ENCODE results near the gene HAPLN3. TPM values are rescaled to one million over a fixed set of nuclear protein-coding genes. Genes with fewer than 3 reads are reported as not detected.

The HAPLN3 gene
- total RNA-seq, 2 experiments from 2014 or later: 66.9 to 67.5 TPM

GRCh38 chr15:88900982-88901418 lies 5.7 kb upstream of the HAPLN3 start:
- POLR2A ChIA-PET: no interaction called here
- Mint-ChIP-seq H3K9me3 (no peaks in the 10 kb centered on the region), H3K4me3 (no peak overlapping the region), H3K27ac (peak overlapping the region; percentile 23), H3K27me3 (no peaks in the 10 kb centered on the region), H3K4me1 (peaks cover 44% of the 10 kb centered on the region), H3K36me3 (ENCODE audit: low read depth) (no peaks in the 10 kb centered on the region)
- DNase-seq: no peak
- CTCF ChIA-PET: no interaction called here

DNA sequence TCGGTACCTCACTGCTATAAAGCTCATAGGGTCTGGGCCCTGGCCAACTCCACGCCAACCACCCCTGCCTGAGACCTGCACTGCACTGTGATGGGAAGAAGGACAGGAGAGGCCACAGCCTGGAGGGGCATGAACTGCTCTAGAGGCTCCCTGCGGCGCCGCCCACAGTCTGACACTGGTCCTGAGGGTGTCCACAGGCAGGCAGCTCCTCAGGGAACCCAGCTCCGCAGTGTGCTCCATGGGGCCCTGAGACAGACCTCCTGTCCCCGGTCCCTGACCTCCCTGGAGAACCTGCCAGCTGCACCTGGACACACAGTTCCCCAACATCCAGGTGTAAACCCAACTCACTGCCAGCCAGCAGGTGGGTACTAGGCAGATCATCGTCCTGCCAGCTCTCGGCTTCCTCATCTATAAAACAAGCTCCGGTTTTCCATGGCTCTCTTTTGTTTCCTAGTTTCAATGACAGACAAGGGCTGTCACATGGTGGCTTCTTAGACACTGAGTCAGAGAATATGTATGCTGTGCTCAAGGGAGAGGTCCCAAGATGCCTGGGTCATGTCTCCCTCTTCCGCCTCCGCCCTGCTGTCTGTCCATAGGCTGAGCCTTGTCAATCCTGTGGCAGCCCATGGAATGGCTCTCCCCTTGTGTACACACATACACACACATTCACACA lies 5.1 kb upstream of the HAPLN3 start:
- H3K9me3 Mint-ChIP-seq: no peaks in the 10 kb centered on the region
- H3K36me3 Mint-ChIP-seq (ENCODE audit: low read depth): no peaks in the 10 kb centered on the region
- CTCF ChIA-PET: no interaction called here
- no peak overlapping the region for H3K4me3 Mint-ChIP-seq
- POLR2A ChIA-PET: no interaction called here
- H3K27ac Mint-ChIP-seq: peak overlapping the region; percentile 23
- H3K4me1 Mint-ChIP-seq: peaks cover 46% of the 10 kb centered on the region
- no peak for DNase-seq
- no peaks in the 10 kb centered on the region for H3K27me3 Mint-ChIP-seq

DNA sequence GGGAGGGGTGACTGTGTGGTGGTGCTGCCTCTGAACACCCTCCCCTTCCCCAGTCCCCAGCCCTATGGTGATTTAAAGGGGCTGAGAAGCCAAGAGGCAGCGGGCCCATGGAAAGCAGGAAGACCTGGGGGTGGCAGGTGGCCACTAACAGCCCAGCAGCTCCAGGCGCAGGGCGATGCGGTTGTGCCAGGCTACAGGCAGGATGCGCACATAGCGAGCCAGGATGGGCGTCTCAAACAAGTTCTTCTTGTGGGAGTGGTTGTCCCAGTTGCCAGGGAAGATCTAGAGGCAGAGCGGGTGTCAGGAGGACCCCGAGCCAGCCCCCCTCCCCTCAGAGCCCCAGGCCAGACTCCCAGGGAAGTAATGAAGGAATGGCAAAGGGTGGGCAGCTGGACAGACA lies 3.9 kb upstream of the HAPLN3 start:
- no peak for DNase-seq
- Mint-ChIP-seq H3K4me3 (no peak overlapping the region), H3K27me3 (no peaks in the 10 kb centered on the region), H3K36me3 (ENCODE audit: low read depth) (no peaks in the 10 kb centered on the region), H3K9me3 (no peaks in the 10 kb centered on the region), H3K27ac (no peak overlapping the region), H3K4me1 (peaks cover 38% of the 10 kb centered on the region)
- ChIA-PET CTCF (interaction anchor here (0.7 kb wide), 1 partner anchor 165 kb away, joined by 3 read pairs; no protein-coding TSS in a partner anchor), POLR2A (no interaction called here)

GRCh38 chr15:88898736-88899135 lies 3.4 kb upstream of the HAPLN3 start:
- no peaks in the 10 kb centered on the region for H3K9me3 Mint-ChIP-seq
- no peak overlapping the region for H3K27ac Mint-ChIP-seq
- peaks cover 38% of the 10 kb centered on the region for H3K4me1 Mint-ChIP-seq
- no peaks in the 10 kb centered on the region for H3K36me3 Mint-ChIP-seq (ENCODE audit: low read depth)
- POLR2A ChIA-PET: no interaction called here
- no peaks in the 10 kb centered on the region for H3K27me3 Mint-ChIP-seq
- no peak for DNase-seq
- CTCF ChIA-PET: interaction anchor here (0.7 to 1.6 kb wide), 2 partner anchors 20 to 275 kb away, joined by 3 to 4 read pairs; no protein-coding TSS in a partner anchor
- no peak overlapping the region for H3K4me3 Mint-ChIP-seq

DNA sequence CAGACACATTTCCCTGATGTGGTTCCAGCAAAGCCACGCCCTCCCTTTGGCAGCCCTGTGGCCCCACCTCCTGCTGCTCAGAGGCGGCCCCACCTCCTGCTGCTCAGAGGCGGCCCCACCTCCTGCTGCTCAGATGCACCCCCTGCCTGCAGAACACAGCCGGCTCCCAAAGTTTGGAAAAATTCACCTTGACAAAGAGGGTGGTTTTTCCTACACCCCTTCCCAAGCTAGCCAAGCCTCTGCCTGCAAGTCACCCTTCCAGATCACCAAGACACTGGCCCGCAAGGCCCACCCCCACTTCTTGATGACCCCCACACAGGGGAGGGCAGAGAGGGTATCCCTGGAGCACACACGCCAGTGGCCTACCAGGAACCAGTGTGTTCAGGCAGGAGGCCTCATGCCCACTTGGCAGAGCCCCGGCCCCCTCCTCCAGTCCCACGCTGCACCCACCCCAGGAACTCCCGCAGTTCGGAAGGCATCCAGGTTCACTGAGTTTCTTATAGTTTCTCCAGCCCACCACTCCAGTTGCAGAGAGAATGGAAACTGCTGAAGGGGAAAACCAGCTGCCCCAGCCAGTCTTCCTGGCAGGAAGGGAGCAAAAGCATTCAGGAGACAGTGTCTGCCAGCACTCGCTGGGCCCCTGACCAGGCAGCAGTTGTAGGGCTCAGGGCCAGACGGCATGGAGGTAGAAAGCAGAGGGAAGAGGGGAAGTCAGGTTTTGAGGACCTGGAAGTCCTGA lies 2.3 kb upstream of the HAPLN3 start:
- no peak overlapping the region for H3K4me3 Mint-ChIP-seq
- H3K27ac Mint-ChIP-seq: no peak overlapping the region
- no peaks in the 10 kb centered on the region for H3K27me3 Mint-ChIP-seq
- H3K9me3 Mint-ChIP-seq: no peaks in the 10 kb centered on the region
- DNase-seq: peak; percentile 66
- no peaks in the 10 kb centered on the region for H3K36me3 Mint-ChIP-seq (ENCODE audit: low read depth)
- ChIA-PET CTCF (interaction anchor here (0.7 to 1.6 kb wide), 5 partner anchors 22 to 318 kb away, joined by 3 to 4 read pairs (median 3); no protein-coding TSS in a partner anchor), POLR2A (no interaction called here)
- peaks cover 36% of the 10 kb centered on the region for H3K4me1 Mint-ChIP-seq

- no peak overlapping the region for H3K27ac Mint-ChIP-seq
- CTCF ChIA-PET: interaction anchor here (0.9 to 7.4 kb wide), 4 partner anchors 7 to 161 kb away, joined by 3 to 73 read pairs (median 4); no protein-coding TSS in a partner anchor
- no peaks in the 10 kb centered on the region for H3K9me3 Mint-ChIP-seq
- H3K27me3 Mint-ChIP-seq: no peaks in the 10 kb centered on the region
- H3K4me3 Mint-ChIP-seq: no peak overlapping the region
- POLR2A ChIA-PET: no interaction called here
- no peak for DNase-seq
- H3K4me1 Mint-ChIP-seq: peaks cover 36% of the 10 kb centered on the region
- H3K36me3 Mint-ChIP-seq (ENCODE audit: low read depth): no peaks in the 10 kb centered on the region
Measured at GRCh38 chr15:88897142-88897455, 1.8 kb upstream of the HAPLN3 start.

GRCh38 chr15:88896333-88897033 lies 1.1 kb upstream of the HAPLN3 start:
- H3K4me1 Mint-ChIP-seq: peaks cover 36% of the 10 kb centered on the region
- no peaks in the 10 kb centered on the region for H3K9me3 Mint-ChIP-seq
- H3K36me3 Mint-ChIP-seq (ENCODE audit: low read depth): no peaks in the 10 kb centered on the region
- peak overlapping the region; percentile 11 for H3K27ac Mint-ChIP-seq
- CTCF ChIA-PET: interaction anchor here (0.9 to 7.4 kb wide), 5 partner anchors 8 to 82 kb away, joined by 3 to 73 read pairs (median 6); no protein-coding TSS in a partner anchor
- POLR2A ChIA-PET: interaction anchor here (2.3 kb wide), 1 partner anchor 8 kb away, joined by 16 read pairs; no protein-coding TSS in a partner anchor
- DNase-seq: no peak
- no peak overlapping the region for H3K4me3 Mint-ChIP-seq
- H3K27me3 Mint-ChIP-seq: no peaks in the 10 kb centered on the region

- H3K27me3 Mint-ChIP-seq: no peaks in the 10 kb centered on the region
- peak overlapping the region; percentile 49 for H3K27ac Mint-ChIP-seq
- no peaks in the 10 kb centered on the region for H3K9me3 Mint-ChIP-seq
- CTCF ChIA-PET: interaction anchor here (0.9 to 7.4 kb wide), 6 partner anchors 10 to 283 kb away, joined by 3 to 73 read pairs (median 5); no protein-coding TSS in a partner anchor
- H3K4me1 Mint-ChIP-seq: peaks cover 38% of the 10 kb centered on the region
- POLR2A ChIA-PET: interaction anchor here (0.8 to 2.3 kb wide), 2 partner anchors 10 to 283 kb away, joined by 3 to 16 read pairs; no protein-coding TSS in a partner anchor
- H3K36me3 Mint-ChIP-seq (ENCODE audit: low read depth): no peaks in the 10 kb centered on the region
- peak overlapping the region; percentile 79 for H3K4me3 Mint-ChIP-seq
- DNase-seq: peak; percentile 88
Measured at GRCh38 chr15:88894348-88894818, 961 bp downstream of the HAPLN3 start.

GRCh38 chr15:88891540-88892254 lies 3.6 kb downstream of the HAPLN3 start:
- Mint-ChIP-seq H3K27ac (no peak overlapping the region), H3K4me1 (peaks cover 26% of the 10 kb centered on the region), H3K36me3 (ENCODE audit: low read depth) (peaks cover 2% of the 10 kb centered on the region), H3K27me3 (no peaks in the 10 kb centered on the region), H3K4me3 (no peak overlapping the region), H3K9me3 (no peaks in the 10 kb centered on the region)
- CTCF ChIA-PET: interaction anchor here (1.0 to 7.4 kb wide), 4 partner anchors 13 to 315 kb away, joined by 3 to 73 read pairs (median 6); no protein-coding TSS in a partner anchor
- DNase-seq: no peak
- POLR2A ChIA-PET: interaction anchor here (1.5 kb wide), 1 partner anchor 13 kb away, joined by 6 read pairs; no protein-coding TSS in a partner anchor

GRCh38 chr15:88890495-88890894 lies 4.8 kb downstream of the HAPLN3 start:
- Mint-ChIP-seq H3K27ac (no peak overlapping the region), H3K4me1 (peaks cover 17% of the 10 kb centered on the region), H3K9me3 (no peaks in the 10 kb centered on the region), H3K27me3 (no peaks in the 10 kb centered on the region), H3K4me3 (no peak overlapping the region), H3K36me3 (ENCODE audit: low read depth) (peaks cover 6% of the 10 kb centered on the region)
- no peak for DNase-seq
- ChIA-PET POLR2A (no interaction called here), CTCF (interaction anchor here (0.6 to 7.4 kb wide), 6 partner anchors 14 to 316 kb away, joined by 3 to 73 read pairs (median 3); partner anchors contain the start of gene MFGE8)

GRCh38 chr15:88888719-88889118 lies 6.6 kb downstream of the HAPLN3 start:
- peaks cover 7% of the 10 kb centered on the region for H3K4me1 Mint-ChIP-seq
- H3K27ac Mint-ChIP-seq: no peak overlapping the region
- POLR2A ChIA-PET: no interaction called here
- CTCF ChIA-PET: interaction anchor here (1.1 kb wide), 1 partner anchor 169 kb away, joined by 3 read pairs; no protein-coding TSS in a partner anchor
- no peak overlapping the region for H3K4me3 Mint-ChIP-seq
- no peaks in the 10 kb centered on the region for H3K9me3 Mint-ChIP-seq
- H3K27me3 Mint-ChIP-seq: no peaks in the 10 kb centered on the region
- H3K36me3 Mint-ChIP-seq (ENCODE audit: low read depth): peaks cover 14% of the 10 kb centered on the region
- DNase-seq: no peak

- H3K4me3 Mint-ChIP-seq: no peak overlapping the region
- DNase-seq: no peak
- peaks cover 18% of the 10 kb centered on the region for H3K36me3 Mint-ChIP-seq (ENCODE audit: low read depth)
- no peaks in the 10 kb centered on the region for H3K9me3 Mint-ChIP-seq
- peaks cover 2% of the 10 kb centered on the region for H3K4me1 Mint-ChIP-seq
- no peak overlapping the region for H3K27ac Mint-ChIP-seq
- H3K27me3 Mint-ChIP-seq: no peaks in the 10 kb centered on the region
- POLR2A ChIA-PET: no interaction called here
- CTCF ChIA-PET: interaction anchor here (0.5 to 1.5 kb wide), 2 partner anchors 263 to 320 kb away, joined by 3 to 4 read pairs; no protein-coding TSS in a partner anchor
Measured at GRCh38 chr15:88887068-88887580, 8.2 kb downstream of the HAPLN3 start.

Measured in activated CD4-positive, alpha-beta memory T cell treated with anti-CD3 and anti-CD28 coated beads, Interleukin-2, amount 10 ng/mL, durations not matched to agents 7 days and 5 days (primary cell).